Stimulated activated CD4-positive, alpha-beta T cell treated with anti-CD3 and anti-CD28 coated beads, Interleukin-1b, Interleukin-23, amount 100 ng/mL, for 48 hours (primary cell): ENCODE results near the gene C12orf43.

Experiments
- DNase-seq: peaks from one replicate; pipeline ENCODE4 v3.0.0-alpha.2; 2020

C12orf43 gene

DNA sequence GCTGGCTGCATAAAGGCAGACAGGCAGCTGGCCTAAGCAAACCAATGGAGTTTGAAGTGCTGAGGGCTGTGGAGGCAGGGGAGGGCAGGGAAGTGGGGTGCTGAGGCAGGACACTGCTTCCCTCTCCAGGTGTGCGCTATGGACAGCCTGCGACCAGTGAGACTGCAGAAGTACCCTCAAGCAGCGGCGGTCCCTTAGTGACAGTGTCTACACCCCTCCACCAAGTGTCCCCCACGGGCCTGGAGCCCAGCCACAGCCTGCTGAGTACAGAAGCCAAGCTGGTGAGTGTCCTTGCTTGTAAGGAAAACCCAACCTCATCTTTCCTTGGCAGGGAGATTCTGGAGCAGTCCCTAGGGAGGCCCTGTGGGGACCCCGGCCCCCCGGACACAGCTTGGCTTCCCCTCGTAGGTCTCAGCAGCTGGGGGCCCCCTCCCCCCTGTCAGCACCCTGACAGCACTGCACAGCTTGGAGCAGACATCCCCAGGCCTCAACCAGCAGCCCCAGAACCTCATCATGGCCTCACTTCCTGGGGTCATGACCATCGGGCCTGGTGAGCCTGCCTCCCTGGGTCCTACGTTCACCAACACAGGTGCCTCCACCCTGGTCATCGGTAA lies 20.0 kb downstream of the C12orf43 start:
- no peak for DNase-seq

- no peak for DNase-seq
These were observed 21.5 kb downstream of the C12orf43 start for GRCh38 chr12:120994589-120995337.

DNA sequence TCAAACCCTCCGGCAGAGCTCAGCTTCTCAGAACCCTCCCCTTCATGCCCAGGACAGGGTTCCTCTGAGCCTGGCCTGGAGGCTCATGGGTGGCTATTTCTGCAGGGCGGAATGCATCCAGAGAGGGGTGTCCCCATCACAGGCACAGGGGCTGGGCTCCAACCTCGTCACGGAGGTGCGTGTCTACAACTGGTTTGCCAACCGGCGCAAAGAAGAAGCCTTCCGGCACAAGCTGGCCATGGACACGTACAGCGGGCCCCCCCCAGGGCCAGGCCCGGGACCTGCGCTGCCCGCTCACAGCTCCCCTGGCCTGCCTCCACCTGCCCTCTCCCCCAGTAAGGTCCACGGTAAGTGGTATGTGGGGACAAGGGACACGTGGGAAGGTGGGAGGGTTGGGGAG lies 22.2 kb downstream of the C12orf43 start:
- no peak for DNase-seq

DNA sequence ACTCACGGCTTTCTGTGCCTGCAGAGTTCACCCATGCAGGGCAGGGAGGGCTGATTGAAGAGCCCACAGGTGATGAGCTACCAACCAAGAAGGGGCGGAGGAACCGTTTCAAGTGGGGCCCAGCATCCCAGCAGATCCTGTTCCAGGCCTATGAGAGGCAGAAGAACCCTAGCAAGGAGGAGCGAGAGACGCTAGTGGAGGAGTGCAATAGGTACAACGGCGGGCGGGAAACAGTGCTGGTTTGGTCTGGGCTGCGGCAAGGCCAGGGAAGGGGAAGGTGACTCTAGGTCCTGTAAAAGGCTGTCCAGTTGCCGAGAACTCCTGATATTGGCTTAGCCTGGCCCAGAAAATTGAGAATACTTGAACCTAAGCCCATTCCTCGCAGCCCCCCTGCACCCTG lies 22.8 kb downstream of the C12orf43 start:
- DNase-seq, result no peak

GRCh38 chr12:120992989-120993388 lies 23.3 kb downstream of the C12orf43 start:
- no peak for DNase-seq

DNA sequence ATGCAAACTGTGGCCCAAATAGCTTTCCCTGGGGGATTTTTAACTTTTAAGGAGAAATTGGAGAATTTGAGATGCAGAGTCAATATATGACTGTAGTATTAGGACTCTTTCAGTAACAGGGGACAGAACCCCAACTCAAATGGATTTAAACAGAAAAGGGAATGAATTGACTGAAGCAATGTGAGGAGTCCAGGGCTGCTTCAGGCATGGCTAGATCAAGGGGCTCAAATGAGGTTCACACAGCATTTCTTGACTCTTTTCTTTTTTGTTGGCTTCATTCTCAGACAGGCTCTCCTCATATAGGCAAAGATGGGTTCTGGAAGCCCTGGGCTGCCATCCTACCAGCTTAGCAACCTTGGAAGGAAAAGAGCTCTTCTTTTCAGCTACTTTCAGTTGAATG lies 24.3 kb downstream of the C12orf43 start:
- no peak for DNase-seq

GRCh38 chr12:120990487-120991055 lies 25.7 kb downstream of the C12orf43 start:
- no peak for DNase-seq

GRCh38 chr12:120989687-120990086 lies 26.6 kb downstream of the C12orf43 start:
- no peak for DNase-seq

- DNase-seq, result no peak
These were observed 27.6 kb downstream of the C12orf43 start for GRCh38 chr12:120988658-120989057.

DNA sequence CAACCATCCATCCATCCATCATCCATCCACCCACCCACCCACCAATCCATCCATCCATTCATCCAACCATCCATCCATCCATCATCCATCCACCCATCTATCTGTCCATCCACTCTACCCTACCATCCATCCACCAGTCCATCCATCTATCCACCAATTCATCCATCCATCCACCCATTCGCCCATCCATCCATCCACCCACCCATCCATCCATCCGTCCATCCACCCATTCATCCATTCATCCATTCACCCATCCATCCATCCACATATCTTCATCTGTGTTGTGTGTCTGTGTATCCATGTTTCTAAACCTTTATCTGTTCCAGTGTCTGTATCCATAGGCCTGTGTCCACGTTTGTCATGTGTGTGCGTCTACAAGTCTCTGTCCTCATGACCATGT lies 28.1 kb downstream of the C12orf43 start:
- no peak for DNase-seq

GRCh38 chr12:120984351-120984898 lies 31.9 kb downstream of the C12orf43 start:
- no peak for DNase-seq

DNA sequence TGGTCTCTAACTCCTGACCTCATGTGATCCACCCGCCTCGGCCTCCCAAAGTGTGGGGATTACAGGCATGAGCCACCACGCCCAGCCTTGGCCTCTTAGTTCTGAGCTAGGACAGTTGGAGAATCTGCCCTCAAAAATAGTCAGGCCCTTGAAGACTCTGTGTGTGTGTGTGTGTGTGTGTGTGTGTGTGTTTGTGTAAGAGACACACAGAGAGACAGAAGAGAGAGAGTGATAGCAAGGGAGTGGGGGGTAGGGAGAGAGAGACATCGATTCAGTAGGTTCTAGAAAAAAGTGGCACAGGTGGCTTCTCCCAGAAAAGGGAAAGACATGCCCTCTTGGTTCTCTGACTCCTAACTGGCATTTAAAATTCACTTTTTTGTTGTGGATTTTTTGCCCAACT lies 32.5 kb downstream of the C12orf43 start:
- DNase-seq, result no peak

GRCh38 chr12:120982659-120983058 lies 33.6 kb downstream of the C12orf43 start:
- no peak for DNase-seq

DNA sequence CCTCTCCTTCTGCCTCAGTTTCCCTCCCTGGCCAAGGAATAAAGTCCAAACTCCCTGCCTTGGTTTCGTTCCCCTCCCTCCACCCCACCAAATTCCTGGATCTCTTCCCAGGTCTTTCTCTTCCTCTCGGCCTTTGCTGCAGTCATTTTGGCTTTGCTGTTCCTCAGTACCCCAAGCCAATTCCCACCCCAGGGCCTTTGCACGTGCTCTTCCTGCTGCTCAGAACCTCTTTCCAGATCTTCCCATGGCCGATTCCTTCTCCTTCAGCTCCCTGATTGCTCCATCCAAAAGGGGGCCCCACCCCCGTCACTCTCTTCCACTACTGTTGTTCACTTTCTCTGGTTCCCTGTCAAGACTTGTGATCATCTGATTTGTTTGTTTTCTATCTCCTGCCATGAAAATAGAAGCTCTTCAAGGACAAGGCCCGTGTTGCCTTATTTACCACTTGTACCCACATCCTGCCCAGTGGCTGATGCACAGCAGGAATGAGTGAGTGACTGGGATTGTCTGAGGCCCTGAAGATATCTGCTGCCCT lies 34.8 kb downstream of the C12orf43 start:
- DNase-seq, result no peak

DNA sequence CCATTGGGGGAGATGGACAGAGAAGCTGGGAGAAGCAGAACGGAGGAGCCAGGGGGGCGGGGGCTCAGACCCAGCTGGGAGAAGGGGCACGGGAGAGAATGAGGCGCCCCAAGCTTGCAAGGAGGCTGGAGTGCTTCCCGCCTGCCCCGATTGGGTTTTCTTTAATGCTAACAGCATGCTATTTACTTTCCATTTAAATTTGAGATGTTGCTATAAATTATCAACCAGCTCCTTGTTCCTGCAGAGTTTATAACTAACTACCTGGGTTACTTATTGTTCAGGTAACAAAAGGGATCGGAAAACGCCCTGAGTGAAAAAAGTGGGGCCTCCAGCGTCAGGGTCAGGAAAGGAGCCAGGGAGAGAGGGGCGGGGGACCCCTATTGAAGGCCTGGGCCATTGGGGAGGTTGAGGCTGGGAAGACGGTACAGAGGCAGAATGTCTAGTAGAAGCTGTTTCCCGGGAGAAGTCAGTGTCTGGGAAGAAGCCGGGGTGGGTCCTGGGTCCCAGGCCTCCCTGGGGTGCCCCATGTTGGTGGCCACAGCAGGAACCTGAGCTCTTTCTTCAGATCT lies 35.4 kb downstream of the C12orf43 start:
- DNase-seq, result no peak

DNA sequence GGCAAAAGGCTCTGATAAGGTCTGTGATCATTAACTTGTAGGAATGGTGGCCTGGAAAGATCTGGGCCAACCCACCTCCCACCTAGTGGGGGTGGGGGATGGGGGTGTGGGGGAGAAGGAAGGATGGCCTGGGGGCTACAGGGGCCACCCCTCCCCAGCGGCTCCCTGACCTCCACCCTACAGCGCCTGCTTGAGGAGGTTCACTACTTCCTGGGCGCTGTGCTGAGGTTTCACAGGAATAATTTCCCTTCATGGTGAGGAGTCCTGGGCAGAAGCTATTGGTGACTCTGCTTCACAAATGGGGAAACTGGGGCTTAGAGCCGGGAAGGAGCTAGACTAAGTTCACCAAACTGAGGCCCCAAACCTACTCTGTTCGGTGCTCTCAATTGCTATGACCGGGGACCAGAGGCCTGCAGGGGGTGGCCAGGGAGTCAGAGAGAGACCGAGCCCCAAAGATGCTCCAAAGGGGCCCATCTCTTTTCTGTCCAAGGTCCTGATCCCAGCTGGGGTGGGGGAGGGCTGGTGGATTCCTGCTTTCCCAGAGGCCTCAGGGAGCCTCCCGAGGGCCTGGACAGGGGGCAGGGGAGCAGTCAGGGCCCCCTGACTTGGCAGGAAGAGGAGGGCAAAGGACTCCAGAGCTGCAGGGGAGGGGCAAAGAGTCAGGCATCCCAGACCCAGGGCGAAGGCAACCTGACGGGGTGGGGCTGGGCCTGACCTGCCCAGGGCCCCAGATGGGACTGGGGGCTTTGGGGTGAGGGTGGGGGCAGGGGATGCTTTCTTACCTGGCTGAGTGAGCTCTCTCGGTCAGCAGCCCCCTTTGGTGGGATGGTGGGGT lies 36.2 kb downstream of the C12orf43 start:
- DNase-seq, result no peak

DNA sequence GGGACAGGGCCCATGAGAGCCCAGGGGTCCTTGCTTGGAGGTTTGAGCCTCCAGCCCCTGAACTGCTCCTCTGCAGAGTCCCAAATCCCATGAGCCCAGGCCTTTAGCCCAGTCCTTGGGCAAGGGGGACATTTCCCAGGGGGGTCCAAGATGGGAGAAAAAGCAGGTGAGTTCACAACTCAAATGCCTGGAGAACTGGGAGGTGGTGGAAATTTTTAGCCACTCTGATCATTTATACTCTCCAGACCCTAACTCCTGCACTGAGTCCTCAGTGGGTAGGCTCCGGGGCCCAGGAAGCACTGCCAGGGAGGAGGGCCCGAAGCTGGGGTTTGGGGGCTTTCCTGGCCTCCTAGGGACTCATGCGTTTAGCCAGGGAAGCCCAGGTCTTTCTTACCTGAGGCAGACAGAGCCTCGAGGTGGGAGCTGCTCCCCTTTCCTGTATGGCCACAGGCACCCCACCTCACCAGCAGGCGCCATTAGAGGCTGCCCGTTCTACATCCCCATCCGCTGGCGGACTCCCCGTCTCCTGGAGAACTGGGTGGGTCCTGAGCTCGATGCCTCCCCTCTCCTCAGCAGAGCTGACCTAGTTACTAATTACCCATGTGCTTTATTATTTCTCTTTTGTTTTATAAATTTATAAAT lies 36.9 kb downstream of the C12orf43 start:
- DNase-seq, result no peak

GRCh38 chr12:120978296-120979219 lies 37.7 kb downstream of the C12orf43 start, which contains the start of gene HNF1A:
TSS of gene HNF1A (plus strand) at chr12:120978543. CDS start at chr12:120978769, 226 bp downstream.
- DNase-seq, result no peak

- no peak for DNase-seq
These were observed 38.6 kb downstream of the C12orf43 start for GRCh38 chr12:120977531-120978295.
